ENCODE data around the gene ZBTB7B.

Gene ZBTB7B

GRCh38 chr1:155063550-155064110, 61.0 kb downstream of the ZBTB7B start, which contains the start of gene EFNA4:
Gene EFNA4, plus strand, starts transcription at chr1:155063740. Its CDS starts 84 bp downstream, at chr1:155063824.
- peak; percentile 72 for DNase-seq

- DNase-seq = no peak
Observed at GRCh38 chr1:155064111-155064831, 61.7 kb downstream of the ZBTB7B start.

- no peak for DNase-seq
Observed at GRCh38 chr1:155064832-155065429, 62.3 kb downstream of the ZBTB7B start.

- no peak for DNase-seq
Observed at GRCh38 chr1:155066777-155067176, 64.2 kb downstream of the ZBTB7B start.
